HL-60/S4 treated with retinoic acid at 250 ng/mL for 4 days and 3 days (cell line): ENCODE results near the gene MORN4.
"Not testable (repeated sequence)": the region's sequence is repeated elsewhere in the genome, so short reads cannot be mapped to it uniquely, and the experiment has no call there.

Experiments
- in situ Hi-C: fragments of 300-500 bp; cut with MboI; formaldehyde crosslinking; loops from 2 replicates; pipeline ENCODE4 v1.7.0; 2022; ENCODE audit warnings: low sequenced_read_pairs

The MORN4 gene

GRCh38 chr10:97642471-97643159, 9.3 kb upstream of the MORN4 start:
- in situ Hi-C loops, result not testable (repeated sequence)

GRCh38 chr10:97640868-97641811, 7.8 kb upstream of the MORN4 start:
- in situ Hi-C loops, result no loop called here

DNA sequence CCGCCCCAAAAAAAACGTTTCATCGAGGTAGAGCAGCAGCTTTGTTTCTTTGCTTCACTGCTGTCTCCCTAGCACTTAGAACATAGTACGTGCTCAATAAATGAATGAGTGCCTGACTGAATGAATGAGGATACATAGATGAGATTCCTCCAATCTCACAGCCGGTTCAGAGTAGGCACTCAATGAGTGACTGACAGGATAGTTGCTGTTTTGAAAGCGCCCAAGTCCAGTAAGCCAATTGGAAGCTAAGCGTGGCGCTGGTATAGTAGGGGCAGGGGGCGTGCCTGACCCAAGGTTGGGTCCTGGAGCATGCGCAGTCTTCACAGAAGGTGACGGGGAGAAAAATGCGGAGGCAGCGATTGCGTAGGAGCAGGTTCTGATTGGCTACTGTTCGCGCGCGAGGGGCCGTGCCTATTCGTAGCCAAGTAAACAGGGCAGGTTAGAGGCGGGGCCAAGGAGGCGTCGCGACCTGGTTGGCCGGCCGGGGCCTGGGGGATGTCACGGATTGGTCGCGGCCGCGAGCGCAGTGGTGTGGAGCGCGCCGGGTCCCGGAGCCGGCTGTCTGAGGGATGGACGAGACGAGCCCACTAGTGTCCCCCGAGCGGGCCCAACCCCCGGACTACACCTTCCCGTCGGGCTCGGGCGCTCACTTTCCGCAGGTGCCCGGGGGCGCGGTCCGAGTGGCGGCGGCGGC, 7.0 kb upstream of the MORN4 start, which contains the start of gene PI4K2A:
TSS of gene PI4K2A (plus strand) at position 498 of the 694 bp plus-strand sequence. CDS start at position 570, 72 bp downstream.
- in situ Hi-C loops, result no loop called here

DNA sequence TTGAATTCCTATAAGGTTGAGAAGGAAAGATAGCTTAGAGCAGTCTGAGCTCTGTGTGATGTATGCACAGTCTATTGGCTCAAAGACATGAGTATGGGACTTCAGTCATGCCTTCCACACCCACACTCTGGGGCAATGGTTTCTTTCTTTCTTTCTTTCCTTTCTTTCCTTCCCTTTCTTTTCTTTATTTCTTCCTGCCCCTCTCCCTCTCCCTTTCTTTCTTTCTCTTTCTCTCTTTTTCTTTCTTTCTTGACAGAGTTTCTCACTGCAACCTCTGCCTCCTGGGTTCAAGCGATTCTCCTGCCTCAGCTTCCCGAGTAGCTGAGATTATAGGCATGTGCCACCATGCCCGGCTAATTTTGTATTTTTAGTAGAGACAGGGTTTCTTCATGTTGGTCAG, 5.8 kb upstream of the MORN4 start:
- in situ Hi-C loops, result not testable (repeated sequence)

GRCh38 chr10:97635577-97635976, 2.3 kb upstream of the MORN4 start:
- in situ Hi-C loops, result no loop called here

- in situ Hi-C loops, result no loop called here
Observed at GRCh38 chr10:97633921-97634320, 621 bp upstream of the MORN4 start.

DNA sequence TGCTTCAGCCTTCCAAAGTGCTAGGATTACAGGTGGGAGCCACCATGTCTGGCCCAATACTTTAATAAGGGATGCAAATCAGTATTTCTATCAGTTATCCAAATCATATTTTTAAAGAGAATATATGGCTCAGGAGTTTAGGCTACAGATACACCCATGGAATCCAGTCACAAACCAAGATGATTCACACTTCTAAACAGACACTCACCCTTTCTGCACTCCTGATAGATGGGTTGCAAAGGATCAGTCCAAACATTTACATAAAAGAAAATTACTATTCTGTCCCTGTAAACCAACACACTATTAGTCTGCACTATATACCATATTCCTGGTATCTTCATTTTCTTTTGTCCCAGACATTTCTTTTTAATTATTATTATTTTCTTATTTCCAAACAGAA, 2.2 kb downstream of the MORN4 start:
- in situ Hi-C loops, result no loop called here

GRCh38 chr10:97629289-97629688, 4.0 kb downstream of the MORN4 start:
- in situ Hi-C loops, result no loop called here

DNA sequence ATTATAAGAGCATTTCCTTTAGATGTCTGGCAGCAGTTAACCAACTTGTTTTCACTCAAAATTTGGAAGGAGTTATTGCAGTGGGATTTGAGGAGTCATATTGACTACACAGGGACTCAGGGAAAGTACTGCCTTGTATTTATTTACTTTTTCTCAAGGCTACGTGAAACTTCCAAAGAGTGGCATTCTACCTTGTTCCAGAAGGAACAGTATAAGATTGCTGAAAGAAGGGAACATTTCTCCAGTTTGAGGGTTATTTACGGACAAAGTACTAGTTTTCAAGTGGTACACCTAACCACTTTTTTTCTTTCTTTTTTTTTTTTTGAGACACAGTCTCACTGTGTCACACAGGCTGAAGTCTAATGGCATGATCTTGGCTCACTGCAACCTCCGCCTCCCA, 5.1 kb downstream of the MORN4 start:
- in situ Hi-C loops, result no loop called here

DNA sequence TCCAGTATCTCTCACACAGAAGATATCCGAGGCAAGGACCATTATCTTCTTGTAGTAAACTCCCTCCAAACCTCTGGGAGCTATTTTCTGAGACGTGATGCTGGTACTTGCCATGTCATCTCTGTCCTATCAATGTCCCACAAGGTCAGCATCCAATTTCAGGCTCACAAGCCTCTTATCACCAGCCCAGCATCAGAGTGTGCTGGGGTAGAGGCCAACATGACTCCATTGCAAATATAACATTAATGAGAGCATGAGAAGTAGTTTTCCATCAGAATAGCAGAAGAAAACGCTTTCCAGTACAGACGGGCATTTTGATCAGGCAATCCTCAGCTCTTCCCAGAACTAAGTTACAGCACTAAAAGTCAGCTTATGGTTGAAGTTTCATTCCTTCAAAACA, 5.6 kb downstream of the MORN4 start:
- in situ Hi-C loops, result no loop called here

GRCh38 chr10:97623277-97623676, 10.0 kb downstream of the MORN4 start:
- in situ Hi-C loops, result no loop called here

- in situ Hi-C loops, result no loop called here
Observed at GRCh38 chr10:97618733-97619132, 14.6 kb downstream of the MORN4 start.

- in situ Hi-C loops, result no loop called here
Observed at GRCh38 chr10:97618285-97618684, 15.0 kb downstream of the MORN4 start.

- in situ Hi-C loops, result no loop called here
Observed at GRCh38 chr10:97612386-97612785, 20.9 kb downstream of the MORN4 start.

- in situ Hi-C loops, result no loop called here
Observed at GRCh38 chr10:97611473-97611872, 21.8 kb downstream of the MORN4 start.

DNA sequence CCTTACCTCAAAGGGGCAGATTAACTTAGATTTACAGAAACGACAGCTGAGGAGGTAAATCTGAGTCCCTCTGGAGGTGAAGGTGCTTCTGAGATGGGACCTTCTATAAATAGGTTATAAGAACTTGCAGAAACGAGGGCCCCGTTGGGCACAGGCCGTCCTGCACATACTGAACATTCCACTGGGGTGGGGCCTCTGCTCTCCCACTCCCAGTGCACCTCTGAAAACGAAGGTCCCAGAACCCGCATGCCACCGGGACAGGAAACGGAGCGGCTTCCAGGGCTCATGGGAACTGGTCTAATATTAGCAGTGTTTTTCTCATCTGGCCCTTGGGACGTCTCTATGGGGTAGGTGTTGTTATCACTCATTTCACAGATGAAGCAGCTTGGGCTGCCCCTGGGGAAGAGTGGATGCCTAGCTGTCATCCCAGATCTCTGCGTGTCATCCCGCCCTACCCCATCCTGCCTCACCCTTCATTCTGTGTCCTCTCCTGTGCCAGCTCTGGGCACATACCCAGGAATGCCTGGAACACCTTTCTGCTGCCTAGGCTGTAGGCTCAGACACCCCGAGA, 24.2 kb downstream of the MORN4 start:
- in situ Hi-C loops, result no loop called here

GRCh38 chr10:97607095-97607636, 26.1 kb downstream of the MORN4 start:
- in situ Hi-C loops, result no loop called here

- in situ Hi-C loops, result no loop called here
Observed at GRCh38 chr10:97601268-97602215, 31.8 kb downstream of the MORN4 start.

GRCh38 chr10:97600616-97601015, 32.7 kb downstream of the MORN4 start:
- in situ Hi-C loops, result no loop called here

GRCh38 chr10:97599272-97599619, 34.1 kb downstream of the MORN4 start:
- in situ Hi-C loops, result no loop called here
